GM12878 (cell line): Measurements from ENCODE around the gene PHOSPHO1. TPM values are rescaled to one million over a fixed set of nuclear protein-coding genes. Genes with fewer than 3 reads are reported as not detected.
A peak's percentile ranks its signal among the peaks of the same experiment; 100 is the strongest.

ENCODE experiments used
- CBX5 ChIP-seq: sonication (generic); IDR thresholded peaks from 2 replicates; pipeline ENCODE4 v1.6.1; 2016; ENCODE audit warnings: low read depth, moderate library complexity, mild to moderate bottlenecking, inconsistent platforms
- CEBPB ChIP-seq, 2 experiments: fragments of 150-350 bp in 1 of 2; IDR thresholded peaks; 2 replicates each; pipeline ENCODE4 v1.6.1; 2012 to 2014; ENCODE audit warnings: low read depth in 2 of 2, low read length in 2 of 2, borderline replicate concordance in 1 of 2, inconsistent platforms in 1 of 2
- CHD2 ChIP-seq: IDR thresholded peaks from 2 replicates; pipeline ENCODE4 v1.6.1; 2011; ENCODE audit warnings: low read depth, low read length, improper control_type of control experiment, borderline replicate concordance
- DPF2 ChIP-seq: fragments of 450-650 bp; IDR thresholded peaks from 2 replicates; pipeline ENCODE4 v1.6.1; 2017; ENCODE audit warnings: mild to moderate bottlenecking
- GATAD2B ChIP-seq: fragments of 450-650 bp; conservative IDR thresholded peaks from 2 replicates; pipeline ENCODE4 v1.6.1; 2017; ENCODE audit warnings: low read depth, mild to moderate bottlenecking, moderate library complexity
- IRF5 ChIP-seq: fragments of 450-650 bp; IDR thresholded peaks from 2 replicates; pipeline ENCODE4 v1.6.1; 2017; ENCODE audit warnings: borderline replicate concordance
- PKNOX1 ChIP-seq: fragments of 450-650 bp; IDR thresholded peaks from 2 replicates; pipeline ENCODE4 v1.6.1; 2016; ENCODE audit warnings: mild to moderate bottlenecking
- RAD51 ChIP-seq: fragments of 450-650 bp; IDR thresholded peaks from 2 replicates; pipeline ENCODE4 v1.6.1; 2016; ENCODE audit warnings: moderate library complexity, mild to moderate bottlenecking, inconsistent platforms
- SPI1 ChIP-seq: IDR thresholded peaks from 2 replicates; pipeline ENCODE4 v1.6.1; 2011; ENCODE audit warnings: low read depth, mild to moderate bottlenecking, low read length, moderate library complexity, borderline replicate concordance; ENCODE audit not compliant: insufficient read depth
- WRNIP1 ChIP-seq: IDR thresholded peaks from 2 replicates; pipeline ENCODE4 v1.6.1; 2011; ENCODE audit warnings: low read depth, low read length, improper control_type of control experiment, borderline replicate concordance
- ZNF384 ChIP-seq: IDR thresholded peaks from 2 replicates; pipeline ENCODE4 v1.6.1; 2012; ENCODE audit warnings: low read depth, mild to moderate bottlenecking, low read length, improper control_type of control experiment, borderline replicate concordance
- polyA plus RNA-seq, 11 experiments: library from polyadenylated mRNA; depleted of rRNA in 4 of 11; unstranded in 6 of 11; stranded (reverse) in 5 of 11; fragments of >200 nt; fragmentation: Nextera tagmentation in 4 of 11; fragmentation: Illumina TruSeq in 1 of 11; extraction: Ambion mirVana in 4 of 11; extraction: Trizol in 1 of 11; gene quantifications; 1 replicate in 1 of 11; 2 replicates in 10 of 11; pipeline versions ENCODE4 v1.2.1 to v1.2.3, GENCODE V29; 2011 to 2016; ENCODE audit warnings: inconsistent platforms in 2 of 11, missing spikeins in 2 of 11, low read depth in 1 of 11
- total RNA-seq, 4 experiments: library from RNA; depleted of rRNA in 3 of 4; stranded (reverse); fragments of >200 nt in 3 of 4; fragmentation: Illumina TruSeq in 1 of 4; extraction: Trizol in 1 of 4; gene quantifications; 2 replicates each; pipeline versions ENCODE4 v1.2.1 to v1.2.3, GENCODE V29; 2013 to 2021
- TF ChIP-seq, protein P1 (sequence below): fragments of 450-650 bp; IDR thresholded peaks from 2 replicates; pipeline ENCODE4 v1.6.1; 2017; ENCODE audit warnings: mild to moderate bottlenecking, moderate library complexity
- TF ChIP-seq, protein P2 (sequence below): fragments of 450-650 bp; IDR thresholded peaks from 2 replicates; pipeline ENCODE4 v1.6.1; 2018; ENCODE audit warnings: borderline replicate concordance, mild to moderate bottlenecking; ENCODE audit not compliant: partially characterized antibody
- TF ChIP-seq, protein P3 (sequence below): IDR thresholded peaks from 2 replicates; pipeline ENCODE4 v1.6.1; 2012; ENCODE audit warnings: low read depth, low read length, improper control_type of control experiment

The PHOSPHO1 gene
- total and polyA plus RNA-seq, 10 of the 15 experiments (the other 5 are each of a cell fraction or from before 2014, with no cell fraction given) = 0.03 to 1.5 (median 0.16) TPM; not detected in 2

DNA sequence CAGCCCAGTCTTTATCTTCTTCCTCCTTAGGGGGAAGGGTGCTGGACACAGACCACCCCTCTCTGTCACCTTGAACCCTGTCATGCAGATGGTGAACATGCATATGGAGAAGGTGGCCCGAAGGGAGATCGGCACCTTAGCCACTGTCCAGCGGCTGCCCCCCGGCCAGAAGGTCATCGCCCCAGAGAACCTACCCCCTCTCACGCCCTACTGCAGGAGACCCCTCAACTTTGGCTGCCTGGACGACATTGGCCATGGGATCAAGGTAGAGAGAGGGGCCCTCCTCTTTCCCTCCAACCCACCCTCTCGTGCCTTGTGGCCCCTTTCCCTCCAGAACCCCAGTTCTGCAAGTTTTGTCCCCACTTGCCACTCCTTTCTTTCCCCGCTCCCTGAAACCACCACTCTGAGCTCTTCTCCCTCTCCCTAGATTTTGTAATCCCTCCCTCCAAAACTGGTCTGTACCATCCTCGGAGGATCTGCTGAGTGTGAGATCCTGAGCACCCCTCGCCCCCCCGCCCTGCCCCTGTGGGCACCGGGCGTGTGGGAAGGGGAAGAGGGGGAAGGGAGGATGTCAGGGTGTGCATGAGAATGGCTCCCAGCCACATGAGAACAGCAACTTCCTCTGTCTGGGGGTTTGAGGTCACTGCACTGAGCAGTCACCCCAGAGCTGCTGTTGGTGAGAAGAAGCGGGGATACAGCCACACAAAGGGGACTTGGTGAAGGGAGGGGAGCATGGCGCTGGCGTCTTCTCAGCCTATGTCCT lies 12.8 kb downstream of the PHOSPHO1 start (continued):
- TF ChIP-seq CEBPB (IDR thresholded peaks at IDR 0.05; ENCODE audit: borderline replicate concordance in 1 of 2, low read depth in 2 of 2, low read length in 2 of 2) = peak in 1 of 2 experiments; percentile 6; a peak in 1 of 4 replicates
- TF ChIP-seq, protein P1, sequence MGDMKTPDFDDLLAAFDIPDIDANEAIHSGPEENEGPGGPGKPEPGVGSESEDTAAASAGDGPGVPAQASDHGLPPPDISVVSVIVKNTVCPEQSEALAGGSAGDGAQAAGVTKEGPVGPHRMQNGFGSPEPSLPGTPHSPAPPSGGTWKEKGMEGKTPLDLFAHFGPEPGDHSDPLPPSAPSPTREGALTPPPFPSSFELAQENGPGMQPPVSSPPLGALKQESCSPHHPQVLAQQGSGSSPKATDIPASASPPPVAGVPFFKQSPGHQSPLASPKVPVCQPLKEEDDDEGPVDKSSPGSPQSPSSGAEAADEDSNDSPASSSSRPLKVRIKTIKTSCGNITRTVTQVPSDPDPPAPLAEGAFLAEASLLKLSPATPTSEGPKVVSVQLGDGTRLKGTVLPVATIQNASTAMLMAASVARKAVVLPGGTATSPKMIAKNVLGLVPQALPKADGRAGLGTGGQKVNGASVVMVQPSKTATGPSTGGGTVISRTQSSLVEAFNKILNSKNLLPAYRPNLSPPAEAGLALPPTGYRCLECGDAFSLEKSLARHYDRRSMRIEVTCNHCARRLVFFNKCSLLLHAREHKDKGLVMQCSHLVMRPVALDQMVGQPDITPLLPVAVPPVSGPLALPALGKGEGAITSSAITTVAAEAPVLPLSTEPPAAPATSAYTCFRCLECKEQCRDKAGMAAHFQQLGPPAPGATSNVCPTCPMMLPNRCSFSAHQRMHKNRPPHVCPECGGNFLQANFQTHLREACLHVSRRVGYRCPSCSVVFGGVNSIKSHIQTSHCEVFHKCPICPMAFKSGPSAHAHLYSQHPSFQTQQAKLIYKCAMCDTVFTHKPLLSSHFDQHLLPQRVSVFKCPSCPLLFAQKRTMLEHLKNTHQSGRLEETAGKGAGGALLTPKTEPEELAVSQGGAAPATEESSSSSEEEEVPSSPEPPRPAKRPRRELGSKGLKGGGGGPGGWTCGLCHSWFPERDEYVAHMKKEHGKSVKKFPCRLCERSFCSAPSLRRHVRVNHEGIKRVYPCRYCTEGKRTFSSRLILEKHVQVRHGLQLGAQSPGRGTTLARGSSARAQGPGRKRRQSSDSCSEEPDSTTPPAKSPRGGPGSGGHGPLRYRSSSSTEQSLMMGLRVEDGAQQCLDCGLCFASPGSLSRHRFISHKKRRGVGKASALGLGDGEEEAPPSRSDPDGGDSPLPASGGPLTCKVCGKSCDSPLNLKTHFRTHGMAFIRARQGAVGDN = peak; percentile 97
- TF ChIP-seq CBX5 = 0 out of 2 replicates have a peak, but pooled peaks have one; percentile 16
- TF ChIP-seq PKNOX1 = peak; percentile 4; the same call in 1 of the 2 replicates
- TF ChIP-seq, protein P2, sequence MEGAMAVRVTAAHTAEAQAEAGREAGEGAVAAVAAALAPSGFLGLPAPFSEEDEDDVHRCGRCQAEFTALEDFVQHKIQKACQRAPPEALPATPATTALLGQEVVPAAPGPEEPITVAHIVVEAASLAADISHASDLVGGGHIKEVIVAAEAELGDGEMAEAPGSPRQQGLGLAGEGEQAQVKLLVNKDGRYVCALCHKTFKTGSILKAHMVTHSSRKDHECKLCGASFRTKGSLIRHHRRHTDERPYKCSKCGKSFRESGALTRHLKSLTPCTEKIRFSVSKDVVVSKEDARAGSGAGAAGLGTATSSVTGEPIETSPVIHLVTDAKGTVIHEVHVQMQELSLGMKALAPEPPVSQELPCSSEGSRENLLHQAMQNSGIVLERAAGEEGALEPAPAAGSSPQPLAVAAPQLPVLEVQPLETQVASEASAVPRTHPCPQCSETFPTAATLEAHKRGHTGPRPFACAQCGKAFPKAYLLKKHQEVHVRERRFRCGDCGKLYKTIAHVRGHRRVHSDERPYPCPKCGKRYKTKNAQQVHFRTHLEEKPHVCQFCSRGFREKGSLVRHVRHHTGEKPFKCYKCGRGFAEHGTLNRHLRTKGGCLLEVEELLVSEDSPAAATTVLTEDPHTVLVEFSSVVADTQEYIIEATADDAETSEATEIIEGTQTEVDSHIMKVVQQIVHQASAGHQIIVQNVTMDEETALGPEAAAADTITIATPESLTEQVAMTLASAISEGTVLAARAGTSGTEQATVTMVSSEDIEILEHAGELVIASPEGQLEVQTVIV = no peak
- peak; percentile 79 for TF ChIP-seq DPF2
- peak; percentile 54; the same call in 1 of the 2 replicates for TF ChIP-seq ZNF384
- TF ChIP-seq WRNIP1 = 0 out of 2 replicates have a peak, but pooled peaks have one; percentile 74
- no peak for TF ChIP-seq RAD51
- TF ChIP-seq GATAD2B = peak; percentile 100
- TF ChIP-seq SPI1 = peak; percentile 83; the same call in 1 of the 2 replicates
- TF ChIP-seq, protein P3, sequence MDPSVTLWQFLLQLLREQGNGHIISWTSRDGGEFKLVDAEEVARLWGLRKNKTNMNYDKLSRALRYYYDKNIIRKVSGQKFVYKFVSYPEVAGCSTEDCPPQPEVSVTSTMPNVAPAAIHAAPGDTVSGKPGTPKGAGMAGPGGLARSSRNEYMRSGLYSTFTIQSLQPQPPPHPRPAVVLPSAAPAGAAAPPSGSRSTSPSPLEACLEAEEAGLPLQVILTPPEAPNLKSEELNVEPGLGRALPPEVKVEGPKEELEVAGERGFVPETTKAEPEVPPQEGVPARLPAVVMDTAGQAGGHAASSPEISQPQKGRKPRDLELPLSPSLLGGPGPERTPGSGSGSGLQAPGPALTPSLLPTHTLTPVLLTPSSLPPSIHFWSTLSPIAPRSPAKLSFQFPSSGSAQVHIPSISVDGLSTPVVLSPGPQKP = peak; percentile 61
- TF ChIP-seq CHD2 = peak; percentile 94
- TF ChIP-seq IRF5 = no peak
